SIG-M5 treated with dmso at 0.1 percent for 504 hours (cell line): Measurements from ENCODE around the gene CCDC28A.

Source experiments
- DNase-seq: peaks from one replicate; lab custom pipeline; 2025; ENCODE audit not compliant: unreplicated experiment; lab: John Stamatoyannopoulos, UW

Gene CCDC28A

GRCh38 chr6:138833816-138834539 lies 60.4 kb downstream of the CCDC28A start:
- no peak for DNase-seq

DNA sequence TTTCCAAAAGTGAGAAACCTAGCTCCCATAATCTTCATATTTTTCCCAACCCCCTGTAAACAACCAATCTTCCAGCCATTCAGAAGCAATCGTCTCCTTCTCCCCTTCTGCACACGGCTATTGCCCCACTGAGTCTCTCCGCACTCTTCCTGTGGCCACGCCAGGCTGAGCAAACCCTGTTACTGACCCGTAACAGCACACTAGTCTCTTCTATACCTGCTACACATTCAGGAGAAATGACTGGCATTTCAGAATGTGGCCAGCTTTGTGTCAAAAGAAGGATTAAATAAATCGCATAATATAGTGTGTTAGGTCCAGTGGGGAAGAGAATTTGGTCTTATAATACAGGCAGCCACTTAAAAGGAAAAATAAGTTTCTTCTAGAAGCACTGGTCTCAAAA lies 63.7 kb downstream of the CCDC28A start:
- no peak for DNase-seq
